Measurements from ENCODE around the gene HK3.

The HK3 gene

GRCh38 chr5:176847148-176847547, 52.0 kb downstream of the HK3 start:
- DNase-seq, result no peak

- no peak for DNase-seq
Observed at GRCh38 chr5:176846335-176847140, 52.6 kb downstream of the HK3 start.

- DNase-seq, result no peak
Observed at GRCh38 chr5:176845392-176845713, 53.8 kb downstream of the HK3 start.

DNA sequence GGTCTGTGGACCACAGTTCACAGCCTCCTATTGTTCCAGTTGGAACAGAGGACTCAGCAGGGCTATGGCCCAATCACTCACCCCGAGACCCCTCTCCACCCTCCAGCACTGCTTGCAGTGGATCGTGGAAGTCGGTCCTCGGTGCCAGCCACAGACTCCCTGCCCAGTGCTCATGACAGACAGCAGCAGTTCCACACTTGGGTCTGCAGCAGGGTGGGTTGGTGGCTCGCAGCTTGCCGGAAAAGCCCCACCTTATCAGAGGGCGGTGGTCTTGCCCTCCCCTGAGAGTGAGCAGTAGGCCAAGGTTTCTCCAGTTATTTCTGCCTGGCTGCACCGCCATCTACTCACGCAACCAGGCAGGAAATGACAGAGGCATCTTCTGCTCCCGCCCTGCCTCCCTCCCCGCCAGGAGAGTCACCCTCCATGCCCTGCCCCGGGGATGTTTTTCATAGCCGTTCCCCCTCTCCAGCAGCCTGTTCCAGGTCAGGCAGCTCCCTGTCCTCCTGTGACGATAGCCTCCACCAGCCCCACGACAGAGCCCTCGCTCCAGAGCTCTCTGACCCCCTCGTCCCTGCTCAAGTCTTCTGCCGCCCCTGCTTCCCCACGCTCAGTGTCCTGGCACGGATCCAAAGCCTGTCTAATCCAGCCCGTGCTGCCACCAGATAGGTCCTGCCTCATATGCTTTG, 54.3 kb downstream of the HK3 start:
- no peak for DNase-seq

DNA sequence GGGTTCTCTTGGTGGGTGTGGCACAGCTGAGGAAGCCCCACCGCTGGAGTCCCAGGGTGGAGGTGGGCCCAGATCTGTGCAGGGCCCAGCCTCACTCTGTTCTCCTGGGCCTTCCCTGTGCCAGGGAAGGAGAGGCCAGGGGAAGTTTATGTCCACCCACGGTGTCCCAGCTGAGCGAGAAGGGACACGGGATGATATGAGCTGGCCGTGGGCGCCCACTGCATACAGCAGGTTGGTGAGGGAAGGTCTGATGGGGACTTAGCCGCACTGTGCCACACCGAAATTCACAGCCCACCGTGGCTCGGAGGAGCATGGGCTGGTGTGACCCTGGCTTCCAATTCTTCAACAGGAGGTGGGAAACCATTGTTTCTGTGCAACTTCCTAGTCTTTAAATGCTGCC, 54.9 kb downstream of the HK3 start:
- no peak for DNase-seq

DNA sequence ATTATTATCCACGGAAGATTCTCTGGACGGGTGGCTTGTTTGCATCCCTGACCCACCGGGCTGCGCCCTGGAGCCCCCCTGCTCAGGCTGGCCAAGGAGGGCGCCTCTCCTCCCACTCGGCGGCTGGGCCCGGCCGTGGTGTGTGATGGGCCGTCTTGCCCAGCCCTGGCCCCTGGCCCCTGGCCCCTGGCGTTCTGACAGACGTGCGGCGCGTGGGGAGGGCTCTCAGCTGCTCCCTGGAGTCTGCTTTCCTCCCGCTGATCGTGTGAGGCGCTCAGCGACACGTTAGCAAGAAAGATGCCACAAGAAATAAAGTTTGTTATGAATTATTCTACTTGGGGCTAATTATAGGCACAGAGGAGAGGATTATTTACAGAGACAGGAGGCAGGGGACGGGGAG, 55.5 kb downstream of the HK3 start:
- DNase-seq, result no peak

GRCh38 chr5:176837707-176838115, 61.4 kb downstream of the HK3 start:
- peak; percentile 51 for DNase-seq

GRCh38 chr5:176836811-176837706, 62.1 kb downstream of the HK3 start:
- DNase-seq, result no peak

DNA sequence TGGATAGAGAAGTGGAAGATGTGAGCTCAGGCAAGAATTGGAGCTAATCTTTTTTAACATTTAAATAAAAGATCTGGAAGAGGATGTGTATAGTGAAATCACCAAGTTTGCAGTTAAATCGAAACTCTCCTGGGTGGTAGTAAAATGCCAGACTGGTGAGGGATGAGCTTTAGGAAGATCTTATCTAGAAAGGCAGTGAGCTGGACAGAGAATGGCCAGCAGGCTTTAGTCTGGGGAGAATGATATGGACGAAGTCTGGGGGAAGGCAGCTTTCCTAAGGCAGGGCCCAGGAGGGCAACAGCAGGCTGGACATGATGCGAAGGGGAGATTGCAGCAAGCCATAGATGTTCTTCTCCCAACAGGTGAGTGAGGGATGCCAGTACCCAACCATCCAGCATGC, 63.2 kb downstream of the HK3 start:
- no peak for DNase-seq

- DNase-seq, result no peak
Observed at GRCh38 chr5:176833286-176833685, 65.9 kb downstream of the HK3 start.

DNA sequence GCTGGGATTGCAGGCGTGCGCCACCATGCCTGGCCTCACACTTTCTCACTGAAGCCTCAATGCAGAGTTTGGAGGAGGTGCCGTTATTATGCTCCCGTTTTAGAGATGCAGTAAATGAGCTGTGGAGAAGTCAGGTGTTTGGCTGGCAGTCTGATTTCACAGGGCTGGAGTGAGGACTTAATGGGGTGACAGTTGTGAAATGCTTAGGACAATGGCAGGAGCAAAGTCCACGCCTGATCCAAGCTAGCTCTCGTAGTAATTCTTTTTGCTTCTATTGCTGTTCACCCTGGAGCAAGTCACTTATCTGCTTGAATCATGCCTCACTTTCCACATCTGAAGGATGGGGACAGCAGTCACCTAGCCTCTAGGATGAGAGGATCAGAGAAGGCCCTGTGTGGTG, 67.0 kb downstream of the HK3 start:
- no peak for DNase-seq

DNA sequence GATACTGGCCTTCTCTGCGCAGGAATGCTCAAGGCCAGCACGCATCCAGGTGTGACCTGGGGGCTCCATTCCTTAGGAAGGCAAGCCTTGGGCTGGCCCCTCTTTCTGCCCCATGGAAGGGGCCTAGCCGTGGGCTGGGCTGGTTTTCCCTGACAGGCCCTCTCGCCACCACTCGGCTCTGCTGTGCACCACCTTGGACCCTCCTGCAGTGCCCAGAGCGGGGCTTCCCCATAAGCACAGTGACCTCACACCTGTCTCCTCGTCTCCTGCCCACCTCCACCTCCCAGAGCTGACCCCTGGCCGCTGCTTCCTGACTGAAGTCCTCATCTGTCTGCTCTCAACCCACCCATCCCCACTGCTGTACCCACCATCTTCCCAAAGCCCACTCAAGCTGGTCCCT, 67.7 kb downstream of the HK3 start:
- no peak for DNase-seq

DNA sequence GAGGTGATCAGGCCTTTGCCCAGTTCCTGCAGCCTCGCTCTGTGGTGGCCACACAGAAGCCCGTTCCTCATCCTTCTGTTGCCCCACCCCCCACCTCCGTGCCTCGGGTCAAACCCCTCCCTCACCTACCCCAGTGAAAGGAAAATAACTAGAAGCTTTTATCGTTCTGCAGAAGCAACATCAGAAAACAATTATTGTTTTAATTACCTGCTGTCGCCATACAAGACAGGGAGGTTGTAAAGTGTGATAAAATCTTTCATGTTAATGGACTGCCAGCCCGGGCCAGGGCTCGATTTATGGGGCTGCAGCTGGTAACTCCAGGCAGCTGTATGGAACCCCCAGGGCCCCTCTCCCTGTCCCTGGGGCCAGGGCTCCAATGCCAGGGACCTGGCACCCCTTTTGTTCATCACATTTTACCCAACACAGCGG, 68.1 kb downstream of the HK3 start:
- no peak for DNase-seq
